ENCODE data around the gene TP53BP1. TPM values are rescaled to one million over a fixed set of nuclear protein-coding genes. Genes with fewer than 3 reads are reported as not detected.

Gene TP53BP1
- total RNA-seq, 4 donors from 2014 or later: 9.0 to 17.0 (median 13.3) TPM

- DNase-seq (no peak), ATAC-seq (no peak)
- H3K4me3 ChIP-seq: no peak overlapping the region
- H3K36me3 ChIP-seq: no peaks in the 10 kb centered on the region
- in situ Hi-C loops (cut with MboI; ENCODE audit: low sequenced_read_pairs in 4 of 4) (no loop called here), intact Hi-C loops (cut with DNase I; ENCODE audit: low total_unique reads) (no loop called here)
- H3K27me3 ChIP-seq: no peaks in the 10 kb centered on the region
- no peak overlapping the region for H3K27ac ChIP-seq
- TF ChIP-seq, protein P1, sequence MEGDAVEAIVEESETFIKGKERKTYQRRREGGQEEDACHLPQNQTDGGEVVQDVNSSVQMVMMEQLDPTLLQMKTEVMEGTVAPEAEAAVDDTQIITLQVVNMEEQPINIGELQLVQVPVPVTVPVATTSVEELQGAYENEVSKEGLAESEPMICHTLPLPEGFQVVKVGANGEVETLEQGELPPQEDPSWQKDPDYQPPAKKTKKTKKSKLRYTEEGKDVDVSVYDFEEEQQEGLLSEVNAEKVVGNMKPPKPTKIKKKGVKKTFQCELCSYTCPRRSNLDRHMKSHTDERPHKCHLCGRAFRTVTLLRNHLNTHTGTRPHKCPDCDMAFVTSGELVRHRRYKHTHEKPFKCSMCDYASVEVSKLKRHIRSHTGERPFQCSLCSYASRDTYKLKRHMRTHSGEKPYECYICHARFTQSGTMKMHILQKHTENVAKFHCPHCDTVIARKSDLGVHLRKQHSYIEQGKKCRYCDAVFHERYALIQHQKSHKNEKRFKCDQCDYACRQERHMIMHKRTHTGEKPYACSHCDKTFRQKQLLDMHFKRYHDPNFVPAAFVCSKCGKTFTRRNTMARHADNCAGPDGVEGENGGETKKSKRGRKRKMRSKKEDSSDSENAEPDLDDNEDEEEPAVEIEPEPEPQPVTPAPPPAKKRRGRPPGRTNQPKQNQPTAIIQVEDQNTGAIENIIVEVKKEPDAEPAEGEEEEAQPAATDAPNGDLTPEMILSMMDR (IDR thresholded peaks at IDR 0.05 in 4 of 5, conservative IDR thresholded peaks at IDR 0.05 in 1 of 5): no peak
- no peak for TF ChIP-seq POLR2A (IDR thresholded peaks at IDR 0.05)
- H3K4me1 ChIP-seq: peaks cover 8 to 9% of the 10 kb centered on the region in 2 donors
- no peaks in the 10 kb centered on the region for H3K9me3 ChIP-seq
These were observed 35.0 kb upstream of the TP53BP1 start for GRCh38 chr15:43527802-43528541.

GRCh38 chr15:43527016-43527801, 34.3 kb upstream of the TP53BP1 start:
- no peak for ATAC-seq
- intact Hi-C loops (cut with DNase I; ENCODE audit: low total_unique reads) (no loop called here), in situ Hi-C loops (cut with MboI; ENCODE audit: low sequenced_read_pairs in 4 of 4) (no loop called here)
- H3K4me1 ChIP-seq: peaks cover 8 to 9% of the 10 kb centered on the region in 2 donors
- TF ChIP-seq POLR2A (IDR thresholded peaks at IDR 0.05): no peak
- TF ChIP-seq, protein P1 (IDR thresholded peaks at IDR 0.05 in 4 of 5, conservative IDR thresholded peaks at IDR 0.05 in 1 of 5): no peak
- H3K27ac ChIP-seq: no peak overlapping the region
- no peak overlapping the region for H3K4me3 ChIP-seq
- H3K9me3 ChIP-seq: no peaks in the 10 kb centered on the region
- peaks cover 0 to 4% of the 10 kb centered on the region in 2 donors for H3K36me3 ChIP-seq
- H3K27me3 ChIP-seq: no peaks in the 10 kb centered on the region
- no peak for DNase-seq

DNA sequence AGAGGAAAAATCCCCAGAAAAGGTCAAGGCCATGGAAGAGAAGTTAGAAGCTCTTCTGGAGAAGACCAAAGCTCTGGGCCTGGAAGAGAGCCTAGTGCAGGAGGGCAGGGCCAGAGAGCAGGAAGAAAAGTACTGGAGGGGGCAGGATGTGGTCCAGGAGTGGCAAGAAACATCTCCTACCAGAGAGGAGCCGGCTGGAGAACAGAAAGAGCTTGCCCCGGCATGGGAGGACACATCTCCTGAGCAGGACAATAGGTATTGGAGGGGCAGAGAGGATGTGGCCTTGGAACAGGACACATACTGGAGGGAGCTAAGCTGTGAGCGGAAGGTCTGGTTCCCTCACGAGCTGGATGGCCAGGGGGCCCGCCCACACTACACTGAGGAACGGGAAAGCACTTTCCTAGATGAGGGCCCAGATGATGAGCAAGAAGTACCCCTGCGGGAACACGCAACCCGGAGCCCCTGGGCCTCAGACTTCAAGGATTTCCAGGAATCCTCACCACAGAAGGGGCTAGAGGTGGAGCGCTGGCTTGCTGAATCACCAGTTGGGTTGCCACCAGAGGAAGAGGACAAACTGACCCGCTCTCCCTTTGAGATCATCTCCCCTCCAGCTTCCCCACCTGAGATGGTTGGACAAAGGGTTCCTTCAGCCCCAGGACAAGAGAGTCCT, 33.4 kb upstream of the TP53BP1 start:
- no peak for DNase-seq
- no peaks in the 10 kb centered on the region for H3K27me3 ChIP-seq
- peaks cover 7 to 8% of the 10 kb centered on the region in 2 donors for H3K4me1 ChIP-seq
- in situ Hi-C loops (cut with MboI; ENCODE audit: low sequenced_read_pairs in 4 of 4): no loop called here
- no peak for ATAC-seq
- peaks cover 0 to 12% of the 10 kb centered on the region in 2 donors for H3K36me3 ChIP-seq
- intact Hi-C loops (cut with DNase I; ENCODE audit: low total_unique reads): no loop called here
- H3K27ac ChIP-seq: no peak overlapping the region
- H3K9me3 ChIP-seq: no peaks in the 10 kb centered on the region
- TF ChIP-seq POLR2A (IDR thresholded peaks at IDR 0.05): no peak
- TF ChIP-seq, protein P1 (IDR thresholded peaks at IDR 0.05 in 4 of 5, conservative IDR thresholded peaks at IDR 0.05 in 1 of 5): no peak
- H3K4me3 ChIP-seq: no peak overlapping the region

GRCh38 chr15:43525131-43525530, 32.2 kb upstream of the TP53BP1 start:
- Histone ChIP-seq H3K27me3 (no peaks in the 10 kb centered on the region), H3K36me3 (peaks cover 0 to 14% of the 10 kb centered on the region in 2 donors), H3K4me1 (no peaks in the 10 kb centered on the region), H3K27ac (no peak overlapping the region), H3K4me3 (no peak overlapping the region), H3K9me3 (no peaks in the 10 kb centered on the region)
- ATAC-seq (no peak), DNase-seq (no peak)
- in situ Hi-C loops (cut with MboI; ENCODE audit: low sequenced_read_pairs in 4 of 4): no loop called here
- intact Hi-C loops (cut with DNase I; ENCODE audit: low total_unique reads): no loop called here
- TF ChIP-seq POLR2A (IDR thresholded peaks at IDR 0.05): no peak
- TF ChIP-seq, protein P1 (IDR thresholded peaks at IDR 0.05 in 4 of 5, conservative IDR thresholded peaks at IDR 0.05 in 1 of 5): no peak
